A673 (cell line): ENCODE data around the gene TFEC.

Experiments
- CTCF ChIP-seq: fragments of 300-800, 200-600 bp; sonication (generic); conservative IDR thresholded peaks from 2 replicates; pipeline ENCODE4 v1.5.1; 2017; ENCODE audit warnings: low read depth, mild to moderate bottlenecking, antibody characterized with exemption, low read length, moderate library complexity, mixed read lengths
- EZH2 ChIP-seq: fragments of 200-600 bp; sonication (generic); IDR thresholded peaks from 2 replicates; pipeline ENCODE4 v1.6.1; 2017; ENCODE audit warnings: borderline replicate concordance, low read depth, mild to moderate bottlenecking, mixed read lengths, antibody characterized with exemption, low read length; ENCODE audit not compliant: poor library complexity, severe bottlenecking

- TF ChIP-seq CTCF (no peak), EZH2 (no peak)
Observed at GRCh38 chr7:115888981-115889668, 141.4 kb downstream of the TFEC start.
